PFSK-1 (cell line): ENCODE measurements around the gene USP33.

Experiments
- FOXP2 ChIP-seq: optimal IDR thresholded peaks from 2 replicates; pipeline ENCODE3; 2011; ENCODE audit warnings: borderline replicate concordance, control low read depth, inconsistent platforms; ENCODE audit not compliant: insufficient read depth; ENCODE audit errors: extremely low read length, extremely low read depth
- POLR2AphosphoS5 ChIP-seq: IDR thresholded peaks from 2 replicates; pipeline ENCODE4 v1.6.1; 2012; ENCODE audit warnings: low read depth, mild to moderate bottlenecking, control low read depth, low read length, moderate library complexity
- SIN3A ChIP-seq: IDR thresholded peaks from 2 replicates; pipeline ENCODE4 v1.6.1; 2012; ENCODE audit warnings: mild to moderate bottlenecking, low read length, moderate library complexity, borderline replicate concordance; ENCODE audit not compliant: insufficient read depth
- TAF1 ChIP-seq: IDR thresholded peaks from 2 replicates; pipeline ENCODE4 v1.6.1; 2012; ENCODE audit warnings: low read length, control low read depth, borderline replicate concordance; ENCODE audit not compliant: insufficient read depth
- TF ChIP-seq, protein P1 (sequence below), 2 experiments: IDR thresholded peaks; 2 replicates each; pipeline versions ENCODE4 v1.6.1 to v1.8.0; 2011 to 2012; ENCODE audit warnings: low read depth in 2 of 2, low read length in 2 of 2, control low read depth in 1 of 2, inconsistent platforms in 1 of 2, mild to moderate bottlenecking in 1 of 2, moderate library complexity in 1 of 2; ENCODE audit not compliant: insufficient read depth in 1 of 2

The USP33 gene

DNA sequence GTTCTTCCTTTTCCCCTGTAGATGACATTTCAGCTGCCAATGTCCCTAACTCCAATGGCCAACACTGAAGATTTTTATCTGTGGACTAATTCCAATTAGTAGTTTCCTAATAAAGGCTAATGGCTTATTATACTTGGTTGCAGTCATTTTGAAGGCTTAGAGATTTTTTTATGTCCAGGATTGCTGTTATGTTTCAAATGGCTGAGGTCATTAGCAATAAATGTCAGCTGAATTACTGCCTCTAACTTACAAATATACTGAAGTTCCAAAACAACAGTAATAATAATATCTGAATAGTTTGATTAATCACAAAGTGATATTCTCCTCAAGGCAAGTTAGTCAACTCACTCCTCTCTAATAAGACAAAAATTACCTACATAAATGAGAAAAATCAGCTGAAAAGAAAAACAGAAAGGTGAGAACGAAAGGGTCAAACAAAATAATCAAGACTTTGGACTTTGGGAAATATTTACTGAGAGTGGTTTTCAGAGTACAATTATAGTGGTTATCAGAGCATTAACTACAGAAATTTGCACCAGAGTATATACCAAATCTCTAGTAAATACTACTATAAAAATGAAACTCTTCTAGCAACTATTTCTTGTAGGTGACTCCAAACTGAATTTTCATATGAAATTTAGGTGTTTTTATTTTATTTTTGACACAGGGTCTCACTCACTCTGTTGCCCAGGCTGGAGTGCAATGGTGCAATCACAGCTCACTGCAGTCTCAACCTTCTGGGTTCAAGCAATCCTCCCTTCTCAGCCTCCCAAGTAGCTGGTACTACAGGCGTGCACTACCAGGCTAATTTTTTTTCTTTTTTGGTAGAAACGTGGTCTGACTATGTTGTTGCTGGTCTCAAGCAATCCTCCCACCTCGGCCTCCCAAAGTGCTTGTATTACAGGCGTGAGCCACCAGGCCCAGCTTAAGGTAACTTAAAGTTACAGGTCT lies 80.7 kb downstream of the USP33 start:
- TF ChIP-seq POLR2AphosphoS5 (no peak), FOXP2 (no peak), SIN3A (no peak), TAF1 (no peak)
- TF ChIP-seq, protein P1, sequence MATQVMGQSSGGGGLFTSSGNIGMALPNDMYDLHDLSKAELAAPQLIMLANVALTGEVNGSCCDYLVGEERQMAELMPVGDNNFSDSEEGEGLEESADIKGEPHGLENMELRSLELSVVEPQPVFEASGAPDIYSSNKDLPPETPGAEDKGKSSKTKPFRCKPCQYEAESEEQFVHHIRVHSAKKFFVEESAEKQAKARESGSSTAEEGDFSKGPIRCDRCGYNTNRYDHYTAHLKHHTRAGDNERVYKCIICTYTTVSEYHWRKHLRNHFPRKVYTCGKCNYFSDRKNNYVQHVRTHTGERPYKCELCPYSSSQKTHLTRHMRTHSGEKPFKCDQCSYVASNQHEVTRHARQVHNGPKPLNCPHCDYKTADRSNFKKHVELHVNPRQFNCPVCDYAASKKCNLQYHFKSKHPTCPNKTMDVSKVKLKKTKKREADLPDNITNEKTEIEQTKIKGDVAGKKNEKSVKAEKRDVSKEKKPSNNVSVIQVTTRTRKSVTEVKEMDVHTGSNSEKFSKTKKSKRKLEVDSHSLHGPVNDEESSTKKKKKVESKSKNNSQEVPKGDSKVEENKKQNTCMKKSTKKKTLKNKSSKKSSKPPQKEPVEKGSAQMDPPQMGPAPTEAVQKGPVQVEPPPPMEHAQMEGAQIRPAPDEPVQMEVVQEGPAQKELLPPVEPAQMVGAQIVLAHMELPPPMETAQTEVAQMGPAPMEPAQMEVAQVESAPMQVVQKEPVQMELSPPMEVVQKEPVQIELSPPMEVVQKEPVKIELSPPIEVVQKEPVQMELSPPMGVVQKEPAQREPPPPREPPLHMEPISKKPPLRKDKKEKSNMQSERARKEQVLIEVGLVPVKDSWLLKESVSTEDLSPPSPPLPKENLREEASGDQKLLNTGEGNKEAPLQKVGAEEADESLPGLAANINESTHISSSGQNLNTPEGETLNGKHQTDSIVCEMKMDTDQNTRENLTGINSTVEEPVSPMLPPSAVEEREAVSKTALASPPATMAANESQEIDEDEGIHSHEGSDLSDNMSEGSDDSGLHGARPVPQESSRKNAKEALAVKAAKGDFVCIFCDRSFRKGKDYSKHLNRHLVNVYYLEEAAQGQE (IDR thresholded peaks at IDR 0.05; ENCODE audit: insufficient read depth in 1 of 2, low read depth in 2 of 2, low read length in 2 of 2), result no peak

DNA sequence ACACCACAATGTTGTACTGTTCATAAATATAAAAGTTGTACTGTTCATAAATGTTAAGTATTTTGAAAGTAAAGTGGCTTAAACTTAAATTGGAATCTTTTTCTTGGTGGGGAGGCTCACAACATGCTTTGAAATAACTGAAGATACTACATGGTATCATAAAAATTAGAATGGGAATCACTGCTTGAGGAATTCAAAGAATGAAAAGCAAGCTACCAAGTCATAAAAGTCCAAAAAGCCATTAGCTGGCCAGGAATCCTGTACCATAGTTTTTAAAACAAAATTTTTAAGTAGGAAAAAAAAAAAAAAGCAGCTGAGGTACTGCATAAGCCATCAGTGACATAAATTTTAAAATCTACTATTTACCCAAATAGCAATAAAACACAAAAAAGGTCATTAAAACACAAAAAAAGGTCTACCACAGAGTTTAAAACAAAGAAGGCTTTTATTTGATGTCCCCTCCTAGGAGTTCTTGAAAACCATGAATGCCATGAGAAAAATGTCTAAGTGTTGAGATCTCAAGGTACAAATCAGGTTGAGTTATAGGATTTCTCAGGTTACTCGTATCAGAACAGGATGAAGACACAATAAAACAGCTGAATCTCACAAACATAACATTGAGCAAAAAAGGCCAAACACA lies 85.8 kb downstream of the USP33 start:
- TF ChIP-seq TAF1 (no peak), SIN3A (no peak), FOXP2 (no peak), POLR2AphosphoS5 (no peak)
- TF ChIP-seq, protein P1 (IDR thresholded peaks at IDR 0.05; ENCODE audit: insufficient read depth in 1 of 2, low read depth in 2 of 2, low read length in 2 of 2), result no peak

DNA sequence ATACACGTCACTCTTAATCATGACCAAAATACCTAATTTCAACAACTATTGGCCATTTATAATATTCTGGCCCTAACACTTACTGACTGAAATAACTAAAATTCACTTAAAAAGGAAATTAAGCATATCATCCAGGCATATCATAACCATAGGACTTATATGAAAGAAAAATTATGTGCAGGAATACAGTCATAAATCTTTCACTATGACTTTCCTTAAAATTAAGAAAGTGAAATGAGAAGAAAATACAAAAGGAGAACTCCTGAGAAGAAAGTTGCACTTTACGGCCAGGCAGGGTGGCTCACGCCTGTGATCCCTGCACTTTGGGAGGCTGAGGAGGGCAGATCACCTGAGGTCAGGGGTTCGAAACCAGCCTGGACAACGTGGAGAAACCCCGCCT lies 86.6 kb downstream of the USP33 start:
- TF ChIP-seq TAF1 (no peak), POLR2AphosphoS5 (no peak), FOXP2 (no peak), SIN3A (no peak)
- TF ChIP-seq, protein P1 (IDR thresholded peaks at IDR 0.05; ENCODE audit: insufficient read depth in 1 of 2, low read depth in 2 of 2, low read length in 2 of 2), result no peak

- no peak for TF ChIP-seq FOXP2
- no peak for TF ChIP-seq SIN3A
These were observed 87.3 kb downstream of the USP33 start for GRCh38 chr1:77672374-77672773.

DNA sequence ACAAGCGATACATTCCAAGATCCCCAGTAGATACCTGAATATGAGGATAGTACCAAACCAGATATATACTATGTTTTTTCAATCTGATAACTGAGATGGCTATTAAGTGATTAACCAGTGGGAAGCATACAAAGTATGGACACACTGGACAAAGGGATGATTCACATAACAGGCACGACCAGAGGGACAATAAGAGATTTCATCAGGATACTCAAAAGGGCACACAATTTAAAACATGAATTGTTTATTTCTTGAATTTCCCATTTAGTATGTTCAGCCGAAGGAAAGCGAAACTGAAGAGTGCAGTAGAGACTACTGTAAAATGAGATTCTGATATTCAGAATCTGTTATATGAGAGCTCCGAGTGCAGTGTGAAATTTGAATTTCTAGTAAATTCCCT lies 87.8 kb downstream of the USP33 start:
- no peak for TF ChIP-seq TAF1
- TF ChIP-seq, protein P1 (IDR thresholded peaks at IDR 0.05; ENCODE audit: insufficient read depth in 1 of 2, low read depth in 2 of 2, low read length in 2 of 2), result no peak
- no peak for TF ChIP-seq POLR2AphosphoS5
- no peak for TF ChIP-seq FOXP2
- TF ChIP-seq SIN3A, result no peak
